Smooth muscle cell (in vitro differentiated cells): ENCODE results near the gene TBX2. TPM values are rescaled to one million over a fixed set of nuclear protein-coding genes. Genes with fewer than 3 reads are reported as not detected.
A peak's percentile ranks its signal among the peaks of the same experiment; 100 is the strongest.

Source experiments
- DNase-seq: peaks from one replicate; lab custom pipeline; 2025; ENCODE audit not compliant: unreplicated experiment; lab: John Stamatoyannopoulos, UW
- H2AFZ ChIP-seq: fragments of 200-600 bp; sonication (generic); 2 replicates; pipeline ENCODE4 v1.6.0; 2016; ENCODE audit warnings: antibody characterized with exemption, low read depth, mild to moderate bottlenecking
- H3F3A ChIP-seq: fragments of 200-600 bp; sonication (generic); 2 replicates; pipeline ENCODE4 v1.6.0; 2017; ENCODE audit warnings: antibody characterized with exemption, low read depth
- H3K27ac ChIP-seq: fragments of 200-600 bp; sonication (generic); 2 replicates; pipeline ENCODE4 v1.5.1; 2016; ENCODE audit warnings: low read depth, mild to moderate bottlenecking
- H3K27me3 ChIP-seq: fragments of 200-600 bp; sonication (generic); 2 replicates; pipeline ENCODE4 v1.6.1; 2016; ENCODE audit warnings: low read depth, mild to moderate bottlenecking
- H3K36me3 ChIP-seq: fragments of 200-600 bp; sonication (generic); 2 replicates; pipeline ENCODE4 v1.5.1; 2016; ENCODE audit warnings: low read depth
- H3K4me1 ChIP-seq: fragments of 200-600 bp; sonication (generic); 2 replicates; pipeline ENCODE4 v1.5.1; 2016; ENCODE audit warnings: low read depth
- H3K4me2 ChIP-seq: fragments of 200-600 bp; sonication (generic); 2 replicates; pipeline ENCODE4 v1.6.0; 2016; ENCODE audit warnings: mild to moderate bottlenecking
- H3K4me3 ChIP-seq: fragments of 200-600 bp; sonication (generic); 2 replicates; pipeline ENCODE4 v1.5.1; 2016; ENCODE audit warnings: mild to moderate bottlenecking
- H3K79me2 ChIP-seq: fragments of 200-600 bp; sonication (generic); 2 replicates; pipeline ENCODE4 v1.6.0; 2016; ENCODE audit warnings: low read depth, mild to moderate bottlenecking
- H3K9ac ChIP-seq: fragments of 200-600 bp; sonication (generic); 2 replicates; pipeline ENCODE4 v1.6.0; 2016; ENCODE audit warnings: low read depth
- H3K9me3 ChIP-seq: fragments of 200-600 bp; sonication (generic); replicated peaks from 2 replicates; pipeline ENCODE4 v1.5.1; 2016; ENCODE audit warnings: low read depth
- H4K20me1 ChIP-seq: fragments of 200-600 bp; sonication (generic); 2 replicates; pipeline ENCODE4 v1.6.0; 2016; ENCODE audit warnings: low read depth
- CTCF ChIP-seq: fragments of 200-600 bp; sonication (generic); IDR thresholded peaks from 2 replicates; pipeline ENCODE4 v1.5.1; 2017; ENCODE audit warnings: borderline replicate concordance, mild to moderate bottlenecking, antibody characterized with exemption; ENCODE audit not compliant: insufficient read depth, poor library complexity, severe bottlenecking
- WGBS: methylation state at CpG from one replicate; pipeline ENCODE4 v1.1.7; 2016; ENCODE audit warnings: low lambda C conversion rate; 5-methylcytosine and 5-hydroxymethylcytosine counted together
- polyA plus RNA-seq: library from polyadenylated mRNA; unstranded; fragments of >200 nt; fragmentation: Nextera tagmentation; extraction: Ambion mirVana; gene quantifications from 2 replicates; pipeline ENCODE4 v1.2.1, GENCODE V29; 2016
- total RNA-seq: library from RNA; depleted of rRNA; stranded (reverse); fragments of >200 nt; gene quantifications from 2 replicates; pipeline ENCODE4 v1.2.3, GENCODE V29; 2014

The TBX2 gene
- total and polyA plus RNA-seq, 2 experiments from 2014 or later: 46.7 to 146 TPM

GRCh38 chr17:61425682-61426481, 26.2 kb downstream of the TBX2 start:
- no peak overlapping the region for H3K27ac ChIP-seq
- H3K9ac ChIP-seq: no peak overlapping the region

DNA sequence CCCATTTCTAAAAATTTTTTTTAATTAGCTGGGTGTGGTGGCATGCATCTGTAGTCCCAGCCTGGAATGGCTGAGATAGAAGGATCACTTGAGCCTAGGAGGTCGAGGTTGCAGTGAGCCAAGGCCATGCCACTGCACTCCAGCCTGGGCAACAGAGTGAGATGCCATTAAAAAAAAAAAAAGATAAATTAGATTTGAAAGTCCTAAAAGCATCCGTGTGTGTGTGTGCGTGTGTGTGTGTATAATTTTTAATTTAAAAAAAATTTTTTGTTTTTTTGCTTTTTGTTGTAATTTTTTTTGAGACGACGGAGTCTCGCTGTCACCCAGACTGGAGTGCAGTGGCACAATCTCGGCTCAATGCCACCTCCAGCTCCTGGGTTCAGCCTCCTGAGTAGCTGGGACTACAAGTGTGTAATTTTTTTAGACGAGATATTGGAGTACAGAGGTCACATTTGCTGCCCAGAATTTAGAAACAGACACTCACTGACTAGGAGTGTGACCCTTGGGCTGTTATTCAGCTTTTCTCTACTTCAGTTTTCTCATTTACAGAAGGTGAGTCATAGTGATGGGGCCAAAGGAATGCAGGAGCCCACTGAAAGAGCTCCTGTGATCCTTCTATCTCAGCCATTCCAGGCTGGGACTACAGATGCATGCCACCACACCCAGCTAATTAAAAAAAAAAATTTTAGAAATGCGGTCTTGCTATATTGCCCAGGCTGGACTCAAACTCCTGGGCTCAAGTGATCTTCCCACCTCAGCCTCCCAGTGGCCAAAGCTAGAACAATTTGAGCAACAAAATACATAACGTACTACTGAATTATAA, 27.1 kb downstream of the TBX2 start:
- H3K4me3 ChIP-seq: no peak overlapping the region
- no peak overlapping the region for H2AFZ ChIP-seq
- H3K27me3 ChIP-seq: no peaks in the 10 kb centered on the region
- WGBS: 77% methylated on average over 10 of the region's 10 CpGs
- TF ChIP-seq CTCF: peak; percentile 12
- H3K4me1 ChIP-seq: no peaks in the 10 kb centered on the region
- no peaks in the 10 kb centered on the region for H3K79me2 ChIP-seq
- no peaks in the 10 kb centered on the region for H3K9me3 ChIP-seq
- no peak for DNase-seq
- no peaks in the 10 kb centered on the region for H3F3A ChIP-seq
- no peak overlapping the region for H3K4me2 ChIP-seq
- H4K20me1 ChIP-seq: no peaks in the 10 kb centered on the region
- no peak overlapping the region for H3K9ac ChIP-seq
- no peak overlapping the region for H3K27ac ChIP-seq
- H3K36me3 ChIP-seq: no peaks in the 10 kb centered on the region

More at GRCh38 chr17:61425682-61426481, 26.2 kb downstream of the TBX2 start:
- H3K9me3 ChIP-seq: no peaks in the 10 kb centered on the region
- no peaks in the 10 kb centered on the region for H3K4me1 ChIP-seq
- H4K20me1 ChIP-seq: no peaks in the 10 kb centered on the region
- H3K36me3 ChIP-seq: no peaks in the 10 kb centered on the region
- H2AFZ ChIP-seq: no peak overlapping the region
- H3K79me2 ChIP-seq: no peaks in the 10 kb centered on the region
- DNase-seq: no peak
- no peak for TF ChIP-seq CTCF
- H3K4me2 ChIP-seq: no peak overlapping the region
- WGBS: 75% methylated on average over 11 of the region's 11 CpGs
- H3F3A ChIP-seq: no peaks in the 10 kb centered on the region
- H3K4me3 ChIP-seq: no peak overlapping the region
- H3K27me3 ChIP-seq: no peaks in the 10 kb centered on the region

- no peak overlapping the region for H3K4me3 ChIP-seq
- no peaks in the 10 kb centered on the region for H3K9me3 ChIP-seq
- H3K27ac ChIP-seq: no peak overlapping the region
- no peak for DNase-seq
- H3K36me3 ChIP-seq: no peaks in the 10 kb centered on the region
- H4K20me1 ChIP-seq: no peaks in the 10 kb centered on the region
- H3K27me3 ChIP-seq: no peaks in the 10 kb centered on the region
- H3F3A ChIP-seq: no peaks in the 10 kb centered on the region
- no peak overlapping the region for H3K4me2 ChIP-seq
- no peaks in the 10 kb centered on the region for H3K79me2 ChIP-seq
- no peaks in the 10 kb centered on the region for H3K4me1 ChIP-seq
- no peak for TF ChIP-seq CTCF
- H2AFZ ChIP-seq: no peak overlapping the region
- no peak overlapping the region for H3K9ac ChIP-seq
Observed at GRCh38 chr17:61427567-61427966, 27.9 kb downstream of the TBX2 start.
